WTC11 (cell line): ENCODE data around the gene R3HCC1L.
"Not testable (repeated sequence)": the region's sequence is repeated elsewhere in the genome, so short reads cannot be mapped to it uniquely, and the experiment has no call there.

ENCODE experiments used
- ATF1 ChIP-seq: sonication (generic); formaldehyde crosslinking; IDR thresholded peaks from 2 replicates; pipeline ENCODE4 v1.8.1; 2023; ENCODE audit warnings: mild to moderate bottlenecking, moderate library complexity, missing genetic modification reagents
- CTCF ChIP-seq: fragments of 200-600 bp; IDR thresholded peaks from 2 replicates; pipeline ENCODE4 v1.8.0; 2022; ENCODE audit warnings: antibody characterized with exemption

DNA sequence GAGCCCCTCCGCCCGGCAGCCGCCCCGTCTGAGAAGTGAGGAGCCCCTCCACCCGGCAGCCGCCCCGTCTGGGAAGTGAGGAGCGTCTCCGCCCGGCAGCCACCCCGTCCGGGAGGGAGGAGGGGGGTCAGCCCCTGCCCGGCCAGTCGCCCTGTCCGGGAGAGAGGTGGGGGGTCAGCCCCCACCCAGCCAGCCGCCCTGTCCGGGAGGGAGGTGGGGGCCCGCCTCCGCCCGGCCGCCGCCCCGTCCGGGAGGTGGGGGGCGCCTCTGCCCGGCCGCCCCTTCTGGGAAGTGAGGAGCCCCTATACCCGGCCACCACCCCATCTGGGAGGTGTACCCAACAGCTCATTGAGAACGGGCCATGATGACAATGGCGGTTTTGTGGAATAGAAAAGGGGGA, 18.3 kb downstream of the R3HCC1L start:
- not testable (repeated sequence) for TF ChIP-seq ATF1 (CRISPR knock-in tag); CTCF
